OCI-LY3 (cell line): ENCODE results near the gene NTSR2.
A peak's percentile ranks its signal among the peaks of the same experiment; 100 is the strongest.

Experiments
- H2AFZ ChIP-seq: fragments of 200-600, 300-600 bp; shearing (Covaris generic); 2 replicates; pipeline ENCODE4 v1.6.0; 2014; ENCODE audit warnings: antibody characterized with exemption, low read depth, low read length
- H3K27ac ChIP-seq: fragments of 200-600, 300-600 bp; sonication (generic); 2 replicates; pipeline ENCODE4 v1.5.1; 2014; ENCODE audit warnings: mild to moderate bottlenecking, low read length, moderate library complexity, mixed read lengths
- H3K27me3 ChIP-seq: fragments of 200-600, 300-600 bp; sonication (generic); 2 replicates; pipeline ENCODE4 v1.6.1; 2014; ENCODE audit warnings: low read depth, low read length, mixed read lengths
- H3K36me3 ChIP-seq: fragments of 200-600, 300-600 bp; sonication (generic); replicated peaks from 2 replicates; pipeline ENCODE3; 2014; ENCODE audit warnings: low read depth, low read length, mixed read lengths
- H3K4me1 ChIP-seq: fragments of 300-600, 200-600 bp; sonication (generic); 2 replicates; pipeline ENCODE4 v1.6.1; 2014; ENCODE audit warnings: low read length, mixed read lengths
- H3K4me2 ChIP-seq: fragments of 200-600, 300-600 bp; sonication (generic); 2 replicates; pipeline ENCODE4 v1.6.1; 2014; ENCODE audit warnings: low read length, mixed read lengths
- H3K4me3 ChIP-seq: fragments of 300-600, 200-600 bp; sonication (generic); 2 replicates; pipeline ENCODE4 v1.5.1; 2014; ENCODE audit warnings: antibody characterized with exemption, mild to moderate bottlenecking, low read length, moderate library complexity
- H3K79me2 ChIP-seq: fragments of 300-600, 200-600 bp; shearing (Covaris generic); 2 replicates; pipeline ENCODE4 v1.6.1; 2014; ENCODE audit warnings: mild to moderate bottlenecking, low read length, mixed read lengths
- H3K9ac ChIP-seq: fragments of 300-600, 200-600 bp; shearing (Covaris generic); 2 replicates; pipeline ENCODE4 v1.6.0; 2014; ENCODE audit warnings: mild to moderate bottlenecking, low read length, moderate library complexity
- H3K9me3 ChIP-seq: fragments of 200-600, 300-600 bp; shearing (Covaris generic); 2 replicates; pipeline ENCODE4 v1.6.1; 2014; ENCODE audit warnings: low read length, mixed read lengths; ENCODE audit not compliant: insufficient read depth
- H4K20me1 ChIP-seq: fragments of 200-600, 300-600 bp; sonication (generic); 2 replicates; pipeline ENCODE4 v1.6.1; 2016; ENCODE audit warnings: low read length, mixed read lengths; ENCODE audit not compliant: insufficient read depth
- CTCF ChIP-seq: fragments of 200-600, 300-600 bp; sonication (generic); IDR thresholded peaks from 2 replicates; pipeline ENCODE4 v1.5.1; 2014; ENCODE audit warnings: antibody characterized with exemption, low read length, low read depth
- EZH2phosphoT487 ChIP-seq: fragments of 200-600 bp; shearing (Covaris generic); IDR thresholded peaks from 2 replicates; pipeline ENCODE4 v1.6.1; 2018; ENCODE audit warnings: antibody characterized with exemption, mixed run types, low read depth

The NTSR2 gene

GRCh38 chr2:11683966-11684365 is 14.0 kb upstream of the NTSR2 start:
- peaks cover 8% of the 10 kb centered on the region for H3K4me1 ChIP-seq
- H3K9me3 ChIP-seq: no peaks in the 10 kb centered on the region
- peaks cover 41% of the 10 kb centered on the region for H3K27me3 ChIP-seq
- H3K4me3 ChIP-seq: no peak overlapping the region
- H3K79me2 ChIP-seq: no peaks in the 10 kb centered on the region
- no peaks in the 10 kb centered on the region for H3K36me3 ChIP-seq
- H2AFZ ChIP-seq: no peak overlapping the region
- no peak overlapping the region for H3K4me2 ChIP-seq
- no peaks in the 10 kb centered on the region; the same call in 1 of the 2 replicates for H4K20me1 ChIP-seq
- no peak for TF ChIP-seq EZH2phosphoT487
- TF ChIP-seq CTCF: no peak
- no peak overlapping the region for H3K27ac ChIP-seq
- H3K9ac ChIP-seq: no peak overlapping the region

- no peaks in the 10 kb centered on the region for H3K79me2 ChIP-seq
These were observed 13.5 kb upstream of the NTSR2 start for GRCh38 chr2:11683476-11683875.

GRCh38 chr2:11682590-11682915 is 12.6 kb upstream of the NTSR2 start:
- Histone ChIP-seq H3K9ac (no peak overlapping the region), H3K4me1 (no peaks in the 10 kb centered on the region), H2AFZ (no peak overlapping the region), H3K4me2 (no peak overlapping the region), H3K27ac (no peak overlapping the region), H3K27me3 (peaks cover 46% of the 10 kb centered on the region), H4K20me1 (no peaks in the 10 kb centered on the region; the same call in 1 of the 2 replicates), H3K36me3 (no peaks in the 10 kb centered on the region), H3K4me3 (no peak overlapping the region), H3K9me3 (no peaks in the 10 kb centered on the region), H3K79me2 (no peaks in the 10 kb centered on the region)
- TF ChIP-seq CTCF: no peak
- no peak for TF ChIP-seq EZH2phosphoT487

More at GRCh38 chr2:11683476-11683875, 13.5 kb upstream of the NTSR2 start:
- Histone ChIP-seq H3K4me1 (peaks cover 3% of the 10 kb centered on the region; the same call in 1 of the 2 replicates), H3K9ac (no peak overlapping the region), H3K4me2 (no peak overlapping the region), H3K9me3 (no peaks in the 10 kb centered on the region), H3K27me3 (peaks cover 41% of the 10 kb centered on the region), H3K27ac (no peak overlapping the region), H4K20me1 (no peaks in the 10 kb centered on the region; the same call in 1 of the 2 replicates), H3K36me3 (no peaks in the 10 kb centered on the region), H2AFZ (no peak overlapping the region), H3K4me3 (no peak overlapping the region)
- TF ChIP-seq CTCF (no peak), EZH2phosphoT487 (no peak)

GRCh38 chr2:11681722-11682589 is 12.0 kb upstream of the NTSR2 start:
- Histone ChIP-seq H3K27me3 (peaks cover 50% of the 10 kb centered on the region), H3K4me3 (peak overlapping the region; percentile 31; the same call in 1 of the 2 replicates), H3K9ac (no peak overlapping the region), H3K79me2 (no peaks in the 10 kb centered on the region), H3K9me3 (no peaks in the 10 kb centered on the region), H3K27ac (no peak overlapping the region), H3K4me1 (no peaks in the 10 kb centered on the region), H3K4me2 (peak overlapping the region; percentile 56), H4K20me1 (no peaks in the 10 kb centered on the region), H2AFZ (peak overlapping the region; percentile 47; the same call in 1 of the 2 replicates), H3K36me3 (no peaks in the 10 kb centered on the region)
- TF ChIP-seq EZH2phosphoT487: no peak
- peak; percentile 93 for TF ChIP-seq CTCF
